Renal pelvis (tissue), 4 donors: ENCODE results near the gene GALNT9. TPM values are rescaled to one million over a fixed set of nuclear protein-coding genes. Genes with fewer than 3 reads are reported as not detected.

Experiments
- DNase-seq: peaks from one replicate; pipeline ENCODE4 v3.0.0-alpha.2; 2013
- polyA plus RNA-seq, 3 donors: library from polyadenylated mRNA; unstranded; fragments of 120-200 nt; gene quantifications; one replicate each; pipeline ENCODE4 v1.2.1, GENCODE V29; 2013; ENCODE audit not compliant: insufficient read length in 3 of 3

Gene GALNT9
- polyA plus RNA-seq, 3 donors = 10.5 to 11.8 (median 11.3) TPM

- no peak for DNase-seq
Measured at GRCh38 chr12:132148368-132149045, 180.9 kb downstream of the GALNT9 start.

DNA sequence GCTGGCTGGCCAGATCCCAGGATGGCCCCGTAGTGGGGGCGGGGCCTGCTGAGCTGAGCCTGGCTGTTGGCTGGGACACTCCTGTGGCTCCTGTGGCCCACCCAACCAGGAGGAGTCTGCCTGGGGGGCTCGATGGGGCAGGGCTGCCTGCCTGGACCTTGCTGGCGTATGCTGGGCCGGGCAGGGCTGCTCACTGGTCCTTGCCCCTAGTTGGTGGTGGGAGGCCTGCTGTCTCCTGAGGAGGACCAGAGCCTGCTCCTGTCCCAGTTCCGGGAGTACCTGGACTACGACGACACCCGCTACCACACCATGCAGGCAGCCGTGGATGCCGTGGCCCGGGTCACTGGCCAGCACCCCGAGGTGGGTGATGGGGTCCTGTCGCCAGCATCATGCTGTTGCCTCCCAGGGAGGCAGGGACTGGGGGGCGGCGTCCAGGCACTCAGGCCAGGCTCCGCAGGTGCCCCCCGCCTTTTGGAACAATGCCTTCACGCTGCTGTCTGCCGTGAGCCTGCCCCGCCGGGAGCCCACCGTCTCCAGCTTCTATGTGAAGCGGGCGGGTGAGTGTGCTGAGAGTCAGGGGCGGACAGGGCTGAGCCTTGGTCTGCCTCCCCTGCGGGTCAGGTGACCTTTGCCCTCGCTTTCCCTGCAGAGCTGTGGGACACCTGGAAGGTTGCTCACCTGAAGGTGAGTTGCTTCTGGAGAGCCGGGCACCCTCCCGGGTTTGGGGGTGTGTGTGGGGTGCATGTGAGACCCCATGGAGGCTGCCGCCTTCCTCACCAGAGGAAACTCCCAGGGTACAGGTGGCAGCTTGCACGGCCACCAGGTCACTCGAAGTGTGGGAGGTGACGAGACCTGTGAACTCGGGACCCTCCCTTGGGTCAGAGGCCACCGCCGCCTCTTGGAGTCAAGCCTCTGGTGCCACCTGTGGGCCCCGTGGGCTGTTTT lies 181.7 kb downstream of the GALNT9 start:
- no peak for DNase-seq

- DNase-seq = no peak
Measured at GRCh38 chr12:132146772-132147422, 182.5 kb downstream of the GALNT9 start.

Other genes starting within 250 kb of the GALNT9 start
- gene DDX51, start 185.3 kb downstream of the GALNT9 start, polyA plus RNA-seq = 10 to 100 TPM; 15.2 to 25.7 (median 21.5) TPM
- gene NOC4L, start 185.1 kb downstream of the GALNT9 start, polyA plus RNA-seq = 10 to 100 TPM; 16.1 to 22.8 (median 21.0) TPM
- 10 to 100 TPM; 80.6 to 90.2 (median 82.2) TPM for gene FBRSL1, start 160.6 kb upstream of the GALNT9 start, polyA plus RNA-seq